HG02759 (cell line): ENCODE measurements around the gene PSMB11.
A peak's percentile ranks its signal among the peaks of the same experiment; 100 is the strongest.

Source experiments
- ATAC-seq: cut with Tn5 transposase; IDR thresholded peaks from one replicate; pipeline ENCODE4 v1.9.1; 2021; ENCODE audit warnings: mild to moderate bottlenecking, moderate library complexity; ENCODE audit not compliant: unreplicated experiment

The PSMB11 gene

DNA sequence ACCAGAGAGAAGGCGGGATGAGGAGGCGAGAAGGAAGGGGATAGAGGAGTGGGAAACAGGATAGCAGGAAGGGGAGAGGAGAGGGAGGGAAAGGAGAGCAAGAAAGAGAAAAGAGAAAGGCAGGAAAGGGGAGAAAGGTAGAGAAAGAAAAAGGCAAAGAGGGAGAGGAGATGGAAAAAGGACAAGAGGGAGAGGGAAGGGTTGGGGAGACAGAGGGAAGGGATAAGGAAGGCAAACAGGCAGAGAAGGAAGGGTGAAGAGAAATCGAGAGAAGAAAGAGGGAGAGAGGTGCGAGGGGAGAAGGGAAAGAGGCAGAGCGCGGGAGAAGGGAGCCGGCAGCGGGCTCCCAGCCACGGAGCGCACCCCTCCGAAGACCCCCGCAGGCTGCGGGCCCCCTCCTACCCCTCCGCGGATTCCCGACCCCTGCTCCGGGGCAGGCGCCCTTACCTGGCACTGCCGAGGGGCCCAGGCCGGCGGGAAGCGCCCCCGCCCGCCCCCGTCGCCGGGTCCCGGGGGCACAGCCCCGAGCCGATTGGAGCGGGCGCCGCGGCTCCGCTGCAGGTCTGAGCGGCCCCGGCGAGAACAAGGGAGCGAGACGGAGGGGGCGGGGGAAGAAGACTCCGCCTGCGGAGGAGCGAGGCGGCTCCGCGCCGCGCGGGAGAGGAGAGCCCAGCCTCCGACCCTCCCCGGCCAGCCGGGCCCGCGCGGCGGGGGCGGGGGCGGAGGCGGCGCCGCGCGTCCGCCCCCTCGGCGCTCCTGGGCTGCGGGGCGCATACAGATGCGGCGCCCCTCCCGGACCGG is 15.1 kb downstream of the PSMB11 start, which contains the start of gene CDH24:
Gene CDH24, minus strand, starts transcription at position 565 of the 801 bp plus-strand sequence. CDS start 1,787 bp downstream, outside the sequence.
- ATAC-seq, result peak; percentile 61

DNA sequence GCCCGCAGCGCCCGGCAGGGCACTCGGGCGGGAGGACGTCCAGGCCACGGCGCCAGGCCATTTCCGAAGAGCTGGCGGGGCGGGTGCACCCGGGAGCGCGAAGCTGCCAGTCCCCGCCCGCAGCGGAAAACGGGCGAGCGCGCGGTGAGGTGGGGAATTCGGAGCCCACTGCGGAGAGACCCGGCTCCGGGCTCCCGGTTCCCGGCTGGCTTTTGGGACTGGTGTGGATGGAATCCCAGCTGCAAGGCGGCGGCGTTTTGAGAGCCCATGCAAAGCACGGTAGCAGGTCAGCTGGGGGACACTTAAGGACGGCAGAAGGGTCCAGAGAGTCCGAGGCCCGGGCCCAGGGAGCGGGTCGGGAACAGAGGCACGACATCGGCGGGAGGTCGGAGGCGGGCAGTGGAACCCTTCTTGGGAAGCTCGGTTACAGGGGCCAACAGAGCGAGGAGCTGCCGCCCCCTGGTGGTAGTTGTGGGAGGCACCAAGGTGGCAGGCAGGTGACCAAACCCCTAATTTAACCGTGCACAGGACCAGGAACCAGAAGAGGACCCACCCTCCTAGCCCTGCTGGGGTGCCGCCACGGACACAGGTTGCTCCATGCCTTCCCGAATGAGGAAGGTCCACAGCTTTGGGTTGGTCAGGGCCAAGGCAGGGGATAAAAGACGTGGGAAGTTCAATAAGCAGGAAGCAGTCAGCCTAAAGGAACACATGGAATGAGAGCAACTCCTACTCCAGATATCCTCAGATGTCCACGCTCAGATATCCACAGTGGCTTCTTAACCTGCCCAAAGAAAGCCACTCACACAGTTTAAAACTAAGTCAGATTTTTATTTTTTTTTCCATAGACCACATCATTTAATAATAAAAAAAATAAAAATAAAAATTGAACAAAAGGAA is 16.0 kb downstream of the PSMB11 start:
- peak; percentile 61 for ATAC-seq

DNA sequence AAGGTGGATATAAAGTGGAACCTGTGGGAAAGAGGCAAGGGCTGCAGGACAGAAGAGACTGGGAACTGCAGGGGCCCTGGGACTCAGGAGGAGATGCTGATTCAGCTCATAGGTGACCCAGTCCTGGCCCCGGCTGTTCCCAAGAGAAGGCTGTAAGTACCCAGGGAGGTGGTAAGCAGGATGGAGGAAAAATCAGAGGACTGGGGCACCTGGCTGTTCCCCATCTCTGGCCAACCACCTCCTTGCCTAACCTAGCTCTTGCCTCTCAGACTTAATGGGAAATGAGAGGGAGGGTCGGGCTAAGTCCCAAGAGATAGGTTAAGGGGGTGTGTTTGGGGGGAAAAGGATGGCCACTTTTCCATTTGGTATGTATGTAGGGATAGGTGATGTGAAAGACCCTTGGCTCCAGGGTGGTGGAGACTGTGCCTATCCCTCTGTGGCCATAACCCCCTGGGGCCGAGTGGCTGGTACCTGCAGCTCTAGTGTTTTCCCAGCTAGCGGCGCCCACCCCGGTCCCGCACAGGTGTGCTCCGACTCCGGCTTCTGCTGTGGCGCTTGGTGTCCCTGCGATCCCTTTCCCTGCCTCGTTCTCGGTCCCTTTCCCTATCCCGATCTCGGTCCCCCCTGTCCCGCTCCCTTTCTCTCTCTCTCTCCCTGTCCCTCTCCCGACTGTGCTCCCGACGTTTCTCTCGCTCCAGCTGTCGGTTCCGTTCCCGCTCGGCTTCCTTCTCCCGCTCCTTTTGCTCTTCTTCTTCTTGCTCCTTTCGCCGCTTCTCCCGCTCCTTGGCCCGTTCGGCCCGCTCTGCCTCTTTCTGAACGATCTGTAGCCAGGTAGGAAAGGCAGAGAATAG is 16.9 kb downstream of the PSMB11 start:
- no peak for ATAC-seq

DNA sequence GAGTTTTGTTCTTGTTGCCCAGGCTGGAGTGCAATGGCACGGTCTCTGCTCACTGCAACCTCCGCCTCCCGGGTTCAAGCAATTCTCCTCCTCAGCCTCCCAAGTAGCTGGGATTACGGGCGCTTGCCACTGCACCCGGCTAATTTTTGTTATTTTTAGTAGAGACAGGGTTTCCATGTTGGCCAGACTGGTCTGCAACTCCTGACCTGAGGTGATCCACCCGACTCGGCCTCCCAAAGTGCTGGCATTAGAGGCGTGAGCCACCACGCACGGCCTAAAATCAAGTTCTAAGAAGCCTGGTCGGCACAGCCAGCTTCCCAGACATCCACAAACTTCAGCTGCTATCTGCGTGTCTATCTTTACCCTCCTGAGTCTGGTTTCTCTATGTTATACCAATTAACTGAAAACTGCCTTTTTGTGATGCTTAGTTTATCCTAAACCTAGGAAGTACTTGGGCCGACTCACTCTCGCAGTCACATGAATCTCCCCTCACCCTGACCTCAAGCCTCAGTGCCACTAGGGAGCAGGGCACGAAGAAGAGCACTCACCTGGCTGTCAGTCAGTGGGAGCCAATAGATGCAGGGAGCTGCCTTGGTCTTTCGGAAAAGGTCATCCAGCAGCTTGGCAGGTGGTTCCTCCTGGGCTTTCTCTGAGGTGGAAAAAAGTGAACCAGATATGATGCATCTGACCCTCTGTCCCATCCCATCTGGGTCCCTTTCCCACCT is 18.7 kb downstream of the PSMB11 start:
- ATAC-seq, result no peak

DNA sequence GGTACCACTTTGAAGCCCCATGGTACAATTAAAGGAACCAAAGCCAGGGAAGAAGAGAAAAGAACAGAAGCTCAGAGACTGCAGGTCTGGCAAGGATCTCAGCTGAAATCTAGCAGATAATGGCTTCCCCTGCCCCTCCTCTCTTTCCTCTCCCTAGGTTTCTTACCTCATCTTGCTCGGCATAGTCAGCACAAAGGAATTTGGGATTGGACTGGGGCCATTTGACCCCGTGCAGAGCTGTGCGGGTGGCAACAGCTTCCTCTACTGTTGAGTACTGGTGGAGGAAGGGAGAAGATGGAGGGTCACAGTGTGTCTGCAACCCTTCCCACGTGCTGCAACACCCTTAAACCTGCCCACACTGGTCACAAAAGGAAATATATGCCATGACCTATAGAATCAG is 20.0 kb downstream of the PSMB11 start:
- ATAC-seq, result no peak

DNA sequence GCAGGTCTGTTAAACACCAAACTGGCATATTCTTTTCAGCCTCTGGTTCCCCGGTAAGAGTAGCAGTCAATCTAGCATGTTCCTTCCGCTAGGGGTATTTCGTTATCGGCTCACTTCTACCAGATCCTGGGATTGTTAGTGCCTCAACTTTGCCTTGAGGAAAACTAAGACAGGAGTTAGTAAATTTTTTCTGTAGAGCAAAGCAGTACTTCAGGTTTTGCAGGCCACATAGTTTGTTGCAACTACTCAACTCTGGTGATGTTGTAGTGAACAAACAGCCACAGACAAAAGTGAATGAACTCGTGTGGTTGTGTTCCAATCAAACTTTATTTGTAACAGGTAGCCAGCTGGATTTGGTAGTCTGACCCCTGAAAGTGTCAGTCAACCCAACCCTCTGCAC is 21.6 kb downstream of the PSMB11 start:
- no peak for ATAC-seq

DNA sequence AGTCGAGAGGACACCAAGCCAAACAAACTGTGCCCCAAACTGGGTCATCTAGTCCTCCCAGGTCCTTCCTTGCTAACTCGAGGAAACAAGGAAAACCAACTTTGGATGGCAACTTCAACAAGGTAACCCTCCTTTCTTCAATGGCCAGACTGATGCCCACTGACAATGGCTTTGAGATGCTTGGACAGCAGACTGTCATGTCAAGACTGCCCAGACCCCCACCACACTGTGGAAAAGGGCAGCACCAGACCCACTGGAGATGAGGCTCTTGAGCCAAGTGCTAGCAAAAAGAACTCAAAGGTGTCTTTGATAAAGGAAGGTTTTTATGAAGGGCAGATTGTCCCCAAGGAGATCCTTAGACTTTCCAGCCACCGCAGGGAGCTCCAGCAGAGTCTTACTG is 24.4 kb downstream of the PSMB11 start:
- ATAC-seq, result no peak

DNA sequence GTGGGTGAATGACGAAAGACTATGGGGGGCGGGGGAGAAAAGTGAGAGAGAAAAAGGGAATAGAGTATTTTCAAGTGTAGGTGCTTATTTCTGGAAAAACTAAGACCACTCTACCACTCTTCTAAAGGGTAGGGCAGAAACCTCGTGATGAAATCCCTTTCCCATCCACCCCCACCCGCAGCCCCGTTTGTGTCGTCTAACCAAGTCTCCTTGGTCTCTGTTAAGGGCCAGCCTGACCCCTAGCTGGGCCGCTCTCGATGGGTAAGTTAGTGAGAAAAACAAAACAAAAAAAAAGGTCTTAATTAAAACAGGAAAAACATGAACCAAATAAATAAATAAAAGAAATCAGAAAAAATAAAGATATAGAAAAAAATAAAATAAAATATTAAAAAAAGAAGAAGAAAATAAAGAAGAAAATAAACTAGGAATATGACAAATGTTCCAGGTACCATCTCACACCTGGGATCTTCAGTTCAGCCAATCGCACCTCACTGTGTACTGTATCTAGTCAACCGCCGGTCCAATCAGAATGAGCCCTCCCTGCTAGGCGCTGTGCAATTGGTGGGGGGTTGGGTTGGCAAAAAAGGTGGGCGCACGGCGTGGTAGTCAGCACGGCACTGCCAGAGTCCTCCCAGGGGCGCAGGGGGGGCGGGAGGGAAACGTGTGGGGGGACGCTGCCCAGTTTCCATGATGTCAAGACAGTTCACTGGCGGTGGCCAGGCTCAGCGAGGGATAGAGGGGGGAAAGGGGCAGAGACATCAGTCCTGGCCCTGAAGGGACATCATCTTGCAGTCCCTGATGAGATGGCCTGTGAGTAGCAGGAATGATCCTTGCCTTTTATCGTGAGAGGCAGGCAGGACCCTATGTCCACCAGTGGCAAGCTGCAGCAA is 25.1 kb downstream of the PSMB11 start:
- ATAC-seq, result no peak

DNA sequence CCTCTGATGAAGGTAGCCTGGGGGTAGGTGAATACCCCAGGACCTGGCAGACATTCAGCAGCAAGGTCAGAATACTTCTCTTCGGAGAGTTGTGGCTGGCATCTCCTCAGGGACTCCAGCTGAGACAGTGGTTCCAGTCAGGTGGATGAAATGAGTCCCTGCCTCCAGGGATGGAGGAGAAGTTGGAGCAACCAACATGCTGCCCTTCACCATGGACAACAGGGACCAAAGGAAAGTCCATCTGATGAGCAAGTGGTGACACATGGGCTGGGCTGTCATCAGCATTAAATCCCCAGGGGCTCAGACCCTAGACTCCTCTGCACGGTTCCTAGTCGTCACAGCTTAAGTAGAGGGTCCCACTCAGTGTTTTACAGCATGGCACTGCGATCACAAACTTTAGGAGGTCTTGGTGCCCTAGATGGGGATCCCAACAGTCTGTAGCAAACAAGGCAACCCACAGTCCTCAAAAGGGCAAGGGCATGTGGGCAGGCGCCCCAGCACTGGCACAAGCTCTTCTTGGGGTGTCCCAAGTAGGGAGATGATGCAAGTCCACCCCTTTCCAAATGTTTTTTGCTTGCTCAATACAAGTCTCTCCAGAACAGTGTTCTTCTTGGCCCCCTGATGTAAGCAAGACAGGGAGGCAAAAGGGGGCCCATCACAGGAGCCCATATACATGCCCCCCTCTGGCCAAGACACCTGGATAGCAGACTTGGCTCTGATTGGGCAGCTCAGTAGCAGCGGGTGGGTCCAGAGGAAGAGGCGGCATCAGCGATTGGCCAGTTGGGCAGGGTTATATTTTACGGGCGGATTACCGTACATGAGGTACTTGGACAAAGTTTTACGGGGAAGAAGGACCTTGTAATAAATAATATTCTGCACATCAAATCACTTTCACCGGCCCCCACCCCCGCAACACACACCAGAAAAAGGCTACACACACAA is 26.1 kb downstream of the PSMB11 start:
- ATAC-seq, result no peak

DNA sequence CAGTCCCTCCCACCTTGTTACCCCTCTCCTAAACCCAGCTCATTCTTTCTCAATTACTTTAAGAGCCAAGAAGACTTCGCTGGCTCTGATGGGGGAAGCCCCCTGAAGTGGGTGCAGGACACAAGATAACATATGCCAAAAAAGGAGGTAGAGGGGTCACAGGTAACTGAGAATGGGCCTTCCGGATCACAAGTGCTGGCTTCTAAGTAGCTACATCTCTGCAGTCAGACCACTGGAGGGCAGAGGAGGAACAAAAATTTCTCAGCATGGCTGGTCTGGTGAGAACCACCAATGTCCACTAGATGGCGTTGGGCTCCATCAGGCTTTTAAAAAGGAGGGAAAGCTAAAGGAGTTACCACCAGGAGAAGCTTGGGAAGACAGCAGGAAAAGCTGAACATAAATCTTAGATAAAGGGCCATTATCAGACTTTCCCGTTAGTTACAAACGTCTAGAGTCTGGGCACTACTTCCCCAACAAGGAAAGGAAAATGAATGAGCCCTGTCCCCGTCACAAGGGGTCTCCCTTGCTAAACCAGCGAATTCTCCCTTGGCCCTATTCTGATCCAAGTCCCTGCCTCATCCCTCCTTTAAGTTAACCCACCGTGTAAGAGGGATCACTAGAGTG is 26.9 kb downstream of the PSMB11 start:
- peak; percentile 65 for ATAC-seq

DNA sequence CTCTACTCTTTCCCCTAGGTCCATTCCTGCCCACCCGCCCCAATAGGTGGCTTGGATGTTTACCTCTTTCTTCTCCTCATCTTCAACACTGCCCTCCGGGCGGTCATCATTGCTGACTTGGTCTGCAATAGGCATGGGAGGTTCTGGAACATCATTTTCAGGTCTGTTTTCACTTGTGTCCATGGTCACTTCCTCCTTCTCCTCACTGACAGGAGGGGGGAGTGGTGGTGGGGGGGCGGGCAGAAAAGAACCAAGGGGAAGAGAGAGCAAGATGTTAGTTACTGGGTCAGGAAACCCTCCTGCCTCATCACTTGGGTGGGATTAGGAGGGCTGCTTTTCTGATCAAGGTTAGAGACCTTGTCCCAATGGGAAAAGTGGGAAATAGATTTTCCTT is 27.4 kb downstream of the PSMB11 start:
- no peak for ATAC-seq

DNA sequence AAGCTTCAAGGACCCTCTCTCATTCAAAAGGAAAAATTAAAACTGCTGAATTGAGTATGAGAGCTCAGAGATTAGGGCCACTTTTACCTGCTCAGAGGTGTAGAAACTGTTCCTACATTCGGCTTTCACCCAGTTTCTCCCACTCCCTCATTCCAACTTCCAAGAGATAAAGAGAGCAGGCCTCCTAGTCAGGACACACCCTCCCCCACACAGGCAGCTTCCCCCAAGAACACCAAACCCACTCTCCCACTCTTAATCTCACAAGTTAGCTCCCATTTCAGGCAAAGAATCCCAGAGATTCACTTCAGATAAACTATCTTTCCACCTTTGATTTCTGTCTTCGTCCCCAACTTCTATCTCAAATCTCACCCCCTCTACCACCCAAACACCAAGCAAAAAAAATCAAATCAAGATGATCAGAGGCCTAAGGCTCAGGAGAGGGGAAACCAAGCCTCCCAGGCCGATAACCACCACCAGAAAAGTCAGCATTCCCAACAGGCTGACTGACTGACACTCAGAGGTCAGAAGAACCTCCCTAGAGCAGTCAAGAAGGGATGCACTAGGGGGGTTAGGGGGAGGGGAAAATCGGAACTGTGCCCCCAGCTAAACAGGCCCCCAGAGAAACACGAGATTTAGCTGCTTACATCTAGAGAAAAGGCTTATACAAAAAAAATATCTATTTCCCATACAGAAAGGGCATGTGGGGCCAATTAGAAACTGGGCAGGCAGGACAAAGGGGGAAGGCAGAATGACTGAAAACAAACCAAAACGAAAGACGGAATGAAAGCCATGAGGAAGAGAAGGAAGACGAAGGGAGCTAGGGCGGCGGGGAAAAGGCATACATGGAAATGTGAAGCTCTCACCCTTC is 28.5 kb downstream of the PSMB11 start:
- ATAC-seq, result no peak

DNA sequence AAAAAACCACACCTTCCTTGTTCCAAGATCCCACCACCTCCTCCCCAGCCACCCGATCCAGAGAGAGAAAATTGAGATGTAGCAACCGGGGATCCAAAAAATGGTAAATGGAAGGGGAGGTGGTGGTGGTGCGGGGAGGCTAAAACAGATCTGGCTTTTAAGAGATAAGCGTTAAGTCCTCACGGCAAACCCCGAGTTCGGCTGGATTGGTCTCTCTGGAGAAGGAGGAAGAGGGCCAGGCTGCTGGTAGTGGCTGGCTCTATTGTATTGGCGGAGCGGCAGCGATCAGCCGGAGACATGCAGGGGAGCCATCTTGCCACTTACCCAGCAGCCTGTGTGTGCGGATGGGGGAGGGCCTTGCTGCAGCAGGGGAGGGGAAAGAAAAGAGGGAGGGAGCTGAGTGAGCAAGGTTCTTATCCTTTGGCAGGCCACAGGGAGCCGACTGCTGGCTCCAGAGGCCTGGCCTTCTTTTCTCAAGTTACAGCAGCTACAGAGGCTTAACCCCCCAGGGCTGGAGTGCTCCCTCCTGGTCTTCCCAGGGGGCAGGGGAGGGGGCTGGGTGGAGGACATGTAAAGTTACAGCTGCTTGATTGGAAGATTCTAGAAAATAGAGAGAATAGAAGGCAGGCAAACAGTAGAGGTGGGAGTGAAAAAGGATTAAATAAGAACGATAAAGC is 29.4 kb downstream of the PSMB11 start:
- ATAC-seq, result peak; percentile 90

DNA sequence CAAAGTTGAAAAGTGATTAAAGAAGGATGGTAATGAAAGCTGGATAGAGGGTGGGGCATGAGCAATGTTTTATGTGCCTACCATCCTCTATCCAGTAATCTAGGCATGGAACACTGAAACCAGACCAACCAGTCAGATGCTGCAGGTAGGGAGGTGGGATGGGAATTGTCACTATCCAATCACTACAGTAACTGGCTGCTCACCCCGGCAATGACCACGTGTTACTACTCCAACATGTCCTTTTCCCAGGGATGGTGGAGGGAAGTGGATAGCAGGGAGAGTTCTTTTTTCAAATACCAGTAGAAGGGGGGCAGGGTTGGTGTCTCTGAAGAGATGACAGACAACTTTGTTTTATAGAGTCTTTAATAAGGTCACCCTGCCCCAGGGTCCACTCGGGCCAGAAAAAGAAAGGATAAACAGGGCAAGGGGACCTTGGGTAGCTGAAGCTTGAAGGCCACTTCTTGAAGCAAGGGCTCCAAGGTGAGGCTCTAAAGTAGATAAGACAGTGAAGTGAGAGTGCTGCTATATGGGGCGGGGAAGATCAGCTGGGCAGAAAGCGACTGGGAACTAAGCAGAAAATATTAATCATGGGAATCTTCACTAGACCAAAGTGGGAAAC is 30.0 kb downstream of the PSMB11 start:
- ATAC-seq, result no peak

DNA sequence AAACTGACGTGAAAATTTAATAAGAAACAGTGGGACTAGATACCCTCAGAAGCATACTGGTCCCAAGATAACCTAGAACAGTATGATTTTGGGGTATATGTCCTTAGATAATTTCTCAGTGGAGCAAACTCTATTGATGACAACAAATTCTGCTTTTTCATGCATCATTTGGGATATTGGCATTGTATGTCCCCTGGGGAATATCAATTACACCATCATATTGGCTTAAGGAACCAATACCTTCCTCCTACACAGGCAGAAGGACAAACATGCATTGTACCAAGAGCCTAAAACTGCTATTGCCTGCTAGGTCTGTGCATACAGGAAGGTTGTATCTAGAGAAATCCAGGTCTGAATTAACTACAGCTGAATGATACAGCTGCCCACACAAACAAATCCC is 32.9 kb downstream of the PSMB11 start:
- ATAC-seq, result no peak
